ENCODE data around the gene MPL.

Gene MPL

GRCh38 chr1:43306688-43307457 lies 30.7 kb upstream of the MPL start:
- DNase-seq, result no peak

GRCh38 chr1:43307458-43308158 lies 30.0 kb upstream of the MPL start:
- no peak for DNase-seq

GRCh38 chr1:43308635-43309404 lies 28.8 kb upstream of the MPL start:
- no peak for DNase-seq

- no peak for DNase-seq
These were observed 28.1 kb upstream of the MPL start for GRCh38 chr1:43309405-43310025.

- DNase-seq, result no peak
These were observed 26.1 kb upstream of the MPL start for GRCh38 chr1:43311521-43311920.

GRCh38 chr1:43312212-43312623 lies 25.4 kb upstream of the MPL start:
- no peak for DNase-seq

GRCh38 chr1:43312663-43313515 lies 24.7 kb upstream of the MPL start:
- DNase-seq, result no peak

- DNase-seq, result no peak
These were observed 23.8 kb upstream of the MPL start for GRCh38 chr1:43313771-43314170.

GRCh38 chr1:43314233-43314632 lies 23.4 kb upstream of the MPL start:
- no peak for DNase-seq

- DNase-seq, result no peak
These were observed 22.1 kb upstream of the MPL start for GRCh38 chr1:43315481-43315880.

- no peak for DNase-seq
These were observed 21.5 kb upstream of the MPL start for GRCh38 chr1:43315963-43316737.

- no peak for DNase-seq
These were observed 20.7 kb upstream of the MPL start for GRCh38 chr1:43316738-43317520.

- DNase-seq, result no peak
These were observed 19.7 kb upstream of the MPL start for GRCh38 chr1:43317817-43318471.

GRCh38 chr1:43318831-43319230 lies 18.8 kb upstream of the MPL start:
- DNase-seq, result no peak

- no peak for DNase-seq
These were observed 18.3 kb upstream of the MPL start for GRCh38 chr1:43319288-43319687.

GRCh38 chr1:43319766-43320165 lies 17.9 kb upstream of the MPL start:
- no peak for DNase-seq

GRCh38 chr1:43321331-43321891 lies 16.2 kb upstream of the MPL start:
- DNase-seq, result no peak

GRCh38 chr1:43322506-43322905 lies 15.1 kb upstream of the MPL start:
- DNase-seq, result no peak

GRCh38 chr1:43324810-43325209 lies 12.8 kb upstream of the MPL start:
- DNase-seq, result no peak

- no peak for DNase-seq
These were observed 12.2 kb upstream of the MPL start for GRCh38 chr1:43325381-43325780.
